Suprapubic skin (tissue), 4 donors: Measurements from ENCODE around the gene CD300E. TPM values are rescaled to one million over a fixed set of nuclear protein-coding genes. Genes with fewer than 3 reads are reported as not detected.
"Not testable (repeated sequence)": the region's sequence is repeated elsewhere in the genome, so short reads cannot be mapped to it uniquely, and the experiment has no call there.

Experiments
- DNase-seq, 2 donors: peaks; one replicate each; pipeline ENCODE4 v3.0.0-alpha.2; 2019; ENCODE audit warnings: low spot score in 2 of 2
- H3K27ac ChIP-seq: fragments of 200-600 bp; sonication (generic); one replicate; pipeline ENCODE4 v1.5.1; 2019
- H3K27me3 ChIP-seq: fragments of 200-600 bp; sonication (generic); one replicate; pipeline ENCODE4 v1.5.1; 2019
- H3K36me3 ChIP-seq: fragments of 200-600 bp; sonication (generic); one replicate; pipeline ENCODE4 v1.5.1; 2019
- H3K4me1 ChIP-seq: fragments of 200-600 bp; sonication (generic); one replicate; pipeline ENCODE4 v1.5.1; 2019
- H3K4me3 ChIP-seq: fragments of 200-600 bp; sonication (generic); one replicate; pipeline ENCODE4 v1.5.1; 2019; ENCODE audit warnings: mild to moderate bottlenecking
- H3K9me3 ChIP-seq: fragments of 200-600 bp; sonication (generic); one replicate; pipeline ENCODE4 v1.5.1; 2019
- CTCF ChIP-seq, 2 donors: fragments of 200-600 bp in 1 of 2; fragments of 450-650 bp in 1 of 2; sonication (generic) in 1 of 2; IDR thresholded peaks; one replicate each; pipeline ENCODE4 v1.5.1; 2016 to 2019; ENCODE audit warnings: antibody characterized with exemption in 2 of 2, mild to moderate bottlenecking in 1 of 2, moderate library complexity in 1 of 2
- EP300 ChIP-seq: sonication (generic); formaldehyde crosslinking; IDR thresholded peaks from one replicate; pipeline ENCODE4 v1.6.1; 2017; ENCODE audit warnings: antibody characterized with exemption
- POLR2A ChIP-seq, 2 donors: fragments of 450-650 bp; IDR thresholded peaks; one replicate each; pipeline ENCODE4 v1.6.1; 2017; ENCODE audit warnings: antibody characterized with exemption in 2 of 2, mild to moderate bottlenecking in 2 of 2, moderate library complexity in 2 of 2
- POLR2AphosphoS5 ChIP-seq, 3 donors: sonication (generic); formaldehyde crosslinking; IDR thresholded peaks; one replicate each; pipeline ENCODE4 v1.6.1; 2017; ENCODE audit warnings: antibody characterized with exemption in 3 of 3
- WGBS: methylation state at CpG from one replicate; pipeline ENCODE4 v1.1.5; 2018; 5-methylcytosine and 5-hydroxymethylcytosine counted together
- total RNA-seq, 4 donors: library from RNA; depleted of rRNA; stranded (reverse); fragments of >200 nt; gene quantifications; one replicate each; pipeline ENCODE4 v1.1.0, GENCODE V29; 2016

The CD300E gene
- total RNA-seq, 4 donors from 2014 or later: 0.24 TPM; not detected in 3

- TF ChIP-seq POLR2A (IDR thresholded peaks at IDR 0.05) (no peak), EP300 (no peak), CTCF (IDR thresholded peaks at IDR 0.05) (no peak), POLR2AphosphoS5 (IDR thresholded peaks at IDR 0.05) (no peak)
- Histone ChIP-seq H3K4me3 (no peak overlapping the region), H3K9me3 (no peaks in the 10 kb centered on the region), H3K27me3 (peaks cover 20% of the 10 kb centered on the region), H3K36me3 (no peaks in the 10 kb centered on the region), H3K4me1 (peaks cover 4% of the 10 kb centered on the region), H3K27ac (no peak overlapping the region)
- 80% methylated on average over 12 of the region's 13 CpGs for WGBS
- DNase-seq: no peak
Observed at GRCh38 chr17:74635418-74635817, 11.9 kb upstream of the CD300E start.

GRCh38 chr17:74633326-74633725, 9.8 kb upstream of the CD300E start:
- Histone ChIP-seq H3K9me3 (no peaks in the 10 kb centered on the region), H3K27ac (no peak overlapping the region), H3K36me3 (no peaks in the 10 kb centered on the region), H3K27me3 (peaks cover 21% of the 10 kb centered on the region), H3K4me3 (no peak overlapping the region), H3K4me1 (peaks cover 4% of the 10 kb centered on the region)
- no peak for DNase-seq
- TF ChIP-seq POLR2A (IDR thresholded peaks at IDR 0.05): no peak
- TF ChIP-seq CTCF (IDR thresholded peaks at IDR 0.05): no peak
- TF ChIP-seq EP300: no peak
- no peak for TF ChIP-seq POLR2AphosphoS5 (IDR thresholded peaks at IDR 0.05)
- WGBS: 83% methylated on average over 7 of the region's 8 CpGs

GRCh38 chr17:74632617-74633016, 9.1 kb upstream of the CD300E start:
- H3K27me3 ChIP-seq: peaks cover 24% of the 10 kb centered on the region
- no peak overlapping the region for H3K27ac ChIP-seq
- H3K9me3 ChIP-seq: no peaks in the 10 kb centered on the region
- WGBS: 79% methylated on average over 9 of the region's 9 CpGs
- H3K4me1 ChIP-seq: peaks cover 4% of the 10 kb centered on the region
- H3K36me3 ChIP-seq: no peaks in the 10 kb centered on the region
- DNase-seq: no peak
- no peak overlapping the region for H3K4me3 ChIP-seq
- TF ChIP-seq CTCF (IDR thresholded peaks at IDR 0.05) (no peak), EP300 (no peak), POLR2A (IDR thresholded peaks at IDR 0.05) (no peak), POLR2AphosphoS5 (IDR thresholded peaks at IDR 0.05) (no peak)

GRCh38 chr17:74631468-74632450, 8.2 kb upstream of the CD300E start:
- H3K9me3 ChIP-seq: peaks cover 2% of the 10 kb centered on the region
- no peak overlapping the region for H3K27ac ChIP-seq
- no peak overlapping the region for H3K4me3 ChIP-seq
- H3K36me3 ChIP-seq: no peaks in the 10 kb centered on the region
- TF ChIP-seq EP300 (no peak), CTCF (IDR thresholded peaks at IDR 0.05) (no peak), POLR2AphosphoS5 (IDR thresholded peaks at IDR 0.05) (no peak), POLR2A (IDR thresholded peaks at IDR 0.05) (no peak)
- peaks cover 30% of the 10 kb centered on the region for H3K27me3 ChIP-seq
- no peak for DNase-seq
- H3K4me1 ChIP-seq: peaks cover 4% of the 10 kb centered on the region
- 32% methylated on average over 14 of the region's 14 CpGs for WGBS

- not testable (repeated sequence) for DNase-seq, H3K9me3 ChIP-seq, H3K27ac ChIP-seq, H3K4me3 ChIP-seq, H3K4me1 ChIP-seq, H3K36me3 ChIP-seq
- peaks cover 18% of the 10 kb centered on the region for H3K27me3 ChIP-seq
- WGBS: 86% methylated on average over 14 of the region's 14 CpGs
Observed at GRCh38 chr17:74630251-74630650, 6.7 kb upstream of the CD300E start.
